ENCODE results near the gene NCCRP1.

The NCCRP1 gene

DNA sequence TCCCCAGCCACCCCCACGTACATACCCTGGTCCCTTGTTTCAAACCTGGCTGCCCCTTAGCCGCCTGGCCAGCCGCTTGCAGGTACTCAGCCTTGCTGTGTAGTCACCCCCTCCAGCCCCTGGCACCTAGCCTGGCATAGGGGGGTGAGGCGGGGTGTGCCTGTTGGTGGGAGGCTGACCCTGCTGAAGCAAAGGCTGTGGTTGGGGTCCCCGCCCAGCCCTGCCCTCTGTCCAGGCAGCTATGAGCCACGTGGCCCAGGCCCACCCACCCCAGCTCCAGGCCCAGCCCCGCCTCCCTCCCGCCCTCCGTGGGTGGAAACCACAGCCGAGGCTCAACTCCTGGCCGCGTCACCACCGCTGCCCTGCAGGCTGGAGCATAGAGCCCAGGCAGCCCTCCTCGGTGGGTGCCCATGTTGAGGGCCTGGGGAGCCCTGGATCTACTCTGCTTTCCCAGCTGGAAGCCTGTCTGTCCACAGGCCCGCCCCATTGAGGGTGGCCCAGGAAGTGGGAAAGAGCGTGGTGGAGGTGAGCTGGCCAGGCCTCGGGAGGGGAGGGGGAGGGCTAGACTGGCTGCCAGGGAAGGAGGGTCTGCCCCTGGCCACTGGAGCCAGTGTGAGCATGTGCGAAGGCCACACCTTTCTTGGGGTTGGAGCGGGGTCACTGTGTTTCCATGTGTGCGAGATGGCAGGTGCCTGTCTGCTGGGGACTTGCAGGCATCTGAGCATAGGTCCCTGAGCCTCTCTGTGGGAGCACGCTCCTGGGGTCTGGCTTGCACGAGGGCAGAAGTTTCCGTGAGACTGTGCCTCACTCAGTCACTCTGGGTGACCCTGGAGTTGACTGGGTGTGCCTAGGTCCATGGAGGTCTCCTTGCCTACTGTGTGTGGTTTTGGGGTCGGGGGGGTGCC lies 40.2 kb upstream of the NCCRP1 start:
- Histone ChIP-seq H3K36me3 (ENCODE audit: control insufficient read depth, insufficient read depth, low read length) (no peaks in the 10 kb centered on the region), H3K4me1 (ENCODE audit: control insufficient read depth, insufficient read depth, low read length) (peaks cover 20% of the 10 kb centered on the region), H3K27me3 (ENCODE audit: control insufficient read depth, insufficient read depth, low read length) (no peaks in the 10 kb centered on the region), H3K4me3 (ENCODE audit: low read length) (no peak overlapping the region), H3K9me3 (ENCODE audit: control insufficient read depth, insufficient read depth, low read length) (no peaks in the 10 kb centered on the region), H3K27ac (ENCODE audit: low read length) (no peak overlapping the region)
- no CpG with 5 or more reads among the region's 24 CpGs for WGBS (ENCODE audit: insufficient coverage, insufficient read length)
- DNase-seq (ENCODE audit: low read depth, low spot score) = no peak

DNA sequence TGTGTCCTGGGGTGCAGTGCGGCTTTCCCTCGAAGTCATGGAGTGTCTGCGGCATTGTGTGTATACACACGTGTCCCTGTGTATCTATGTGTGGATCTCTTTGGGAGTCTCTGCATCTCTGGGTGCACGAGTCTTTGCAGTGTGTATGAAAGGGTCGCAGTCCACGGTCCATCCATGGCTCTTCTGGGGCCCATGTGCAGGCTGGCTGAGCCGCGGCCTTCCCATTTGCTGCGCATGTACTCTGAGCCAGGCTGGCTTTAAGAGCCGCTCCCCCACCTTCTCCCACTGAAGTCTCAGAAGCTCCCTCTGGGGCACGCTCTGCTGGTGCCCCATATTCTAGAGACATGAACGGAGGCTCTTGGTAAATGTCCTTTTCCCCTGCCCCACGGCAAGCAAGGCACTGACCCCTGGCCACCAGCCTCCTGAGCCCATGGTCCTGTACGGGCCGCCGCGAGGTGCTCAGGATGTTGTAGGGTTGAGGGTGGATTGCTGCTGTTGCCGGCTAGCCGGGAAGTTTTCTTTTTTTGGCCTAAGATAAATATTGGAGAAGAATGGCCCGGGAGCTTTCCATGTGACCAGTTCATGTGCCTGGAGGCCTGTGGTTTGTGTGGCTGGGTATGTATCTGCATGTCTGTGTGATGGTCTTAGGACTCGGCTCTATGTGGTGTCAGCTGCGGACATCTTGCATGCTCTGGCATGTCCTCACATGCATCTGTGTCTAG lies 39.3 kb upstream of the NCCRP1 start:
- Histone ChIP-seq H3K36me3 (ENCODE audit: control insufficient read depth, insufficient read depth, low read length) (no peaks in the 10 kb centered on the region), H3K27ac (ENCODE audit: low read length) (no peak overlapping the region), H3K4me3 (ENCODE audit: low read length) (no peak overlapping the region), H3K27me3 (ENCODE audit: control insufficient read depth, insufficient read depth, low read length) (no peaks in the 10 kb centered on the region), H3K4me1 (ENCODE audit: control insufficient read depth, insufficient read depth, low read length) (peaks cover 20% of the 10 kb centered on the region), H3K9me3 (ENCODE audit: control insufficient read depth, insufficient read depth, low read length) (no peaks in the 10 kb centered on the region)
- DNase-seq (ENCODE audit: low read depth, low spot score) = no peak
- no CpG with 5 or more reads among the region's 23 CpGs for WGBS (ENCODE audit: insufficient coverage, insufficient read length)

- no CpG with 5 or more reads among the region's 15 CpGs for WGBS (ENCODE audit: insufficient coverage, insufficient read length)
- DNase-seq (ENCODE audit: low read depth, low spot score) = no peak
- no peaks in the 10 kb centered on the region for H3K27me3 ChIP-seq (ENCODE audit: control insufficient read depth, insufficient read depth, low read length)
- no peaks in the 10 kb centered on the region for H3K36me3 ChIP-seq (ENCODE audit: control insufficient read depth, insufficient read depth, low read length)
- peaks cover 20% of the 10 kb centered on the region for H3K4me1 ChIP-seq (ENCODE audit: control insufficient read depth, insufficient read depth, low read length)
- no peak overlapping the region for H3K4me3 ChIP-seq (ENCODE audit: low read length)
- H3K9me3 ChIP-seq (ENCODE audit: control insufficient read depth, insufficient read depth, low read length) = no peaks in the 10 kb centered on the region
- H3K27ac ChIP-seq (ENCODE audit: low read length) = no peak overlapping the region
Measured at GRCh38 chr19:39157997-39158389, 38.8 kb upstream of the NCCRP1 start.

GRCh38 chr19:39158646-39159260 lies 38.0 kb upstream of the NCCRP1 start:
- Histone ChIP-seq H3K27ac (ENCODE audit: low read length) (no peak overlapping the region), H3K27me3 (ENCODE audit: control insufficient read depth, insufficient read depth, low read length) (no peaks in the 10 kb centered on the region), H3K36me3 (ENCODE audit: control insufficient read depth, insufficient read depth, low read length) (no peaks in the 10 kb centered on the region), H3K4me3 (ENCODE audit: low read length) (no peak overlapping the region), H3K9me3 (ENCODE audit: control insufficient read depth, insufficient read depth, low read length) (no peaks in the 10 kb centered on the region), H3K4me1 (ENCODE audit: control insufficient read depth, insufficient read depth, low read length) (peaks cover 20% of the 10 kb centered on the region)
- no peak for DNase-seq (ENCODE audit: low read depth, low spot score)
- WGBS (ENCODE audit: insufficient coverage, insufficient read length) = no CpG with 5 or more reads among the region's 12 CpGs

GRCh38 chr19:39160523-39160861 lies 36.3 kb upstream of the NCCRP1 start:
- H3K4me1 ChIP-seq (ENCODE audit: control insufficient read depth, insufficient read depth, low read length) = peaks cover 9% of the 10 kb centered on the region
- DNase-seq (ENCODE audit: low read depth, low spot score) = no peak
- WGBS (ENCODE audit: insufficient coverage, insufficient read length) = no CpG with 5 or more reads among the region's 8 CpGs

DNA sequence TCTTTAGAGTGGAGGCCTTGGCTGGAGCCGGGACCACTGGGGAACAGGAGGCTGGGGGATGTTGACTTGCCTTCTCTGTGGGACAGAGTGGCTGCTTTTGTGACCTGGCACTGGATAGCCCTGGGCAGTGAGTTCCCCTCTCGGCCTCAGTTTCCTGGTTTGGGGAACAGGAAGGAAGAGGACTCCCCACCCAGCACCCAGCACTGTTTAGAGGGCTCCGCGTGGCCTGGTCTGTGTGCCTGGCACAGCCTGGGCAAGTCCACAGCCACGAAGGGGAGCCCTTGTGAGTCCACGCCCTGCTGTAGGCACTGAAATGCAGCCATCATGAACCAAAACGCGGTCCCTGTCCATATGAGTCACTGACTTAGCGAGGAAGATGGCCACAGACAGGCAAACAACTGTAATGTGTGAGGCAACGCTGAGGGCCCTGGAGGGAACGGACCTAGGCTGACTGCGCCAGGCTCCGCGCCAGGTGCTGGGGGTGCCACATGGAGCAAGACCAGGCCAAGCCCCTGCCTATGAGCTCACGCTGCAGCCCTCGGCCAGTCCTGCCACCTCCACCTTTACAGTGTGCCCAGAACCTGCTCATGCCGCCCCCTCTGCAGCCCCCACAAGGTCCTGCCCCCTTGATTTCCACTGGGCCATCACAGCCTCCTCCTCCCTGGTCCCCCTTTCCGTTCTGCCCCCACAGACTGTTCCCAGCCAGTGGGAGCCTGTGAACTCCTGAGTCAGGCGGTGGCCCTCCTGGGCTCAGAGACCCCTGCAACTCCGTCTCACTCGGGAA lies 35.7 kb upstream of the NCCRP1 start:
- Histone ChIP-seq H3K9me3 (ENCODE audit: control insufficient read depth, insufficient read depth, low read length) (no peaks in the 10 kb centered on the region), H3K4me3 (ENCODE audit: low read length) (no peak overlapping the region), H3K36me3 (ENCODE audit: control insufficient read depth, insufficient read depth, low read length) (no peaks in the 10 kb centered on the region), H3K27me3 (ENCODE audit: control insufficient read depth, insufficient read depth, low read length) (no peaks in the 10 kb centered on the region), H3K4me1 (ENCODE audit: control insufficient read depth, insufficient read depth, low read length) (peaks cover 6% of the 10 kb centered on the region; the same call in 1 of the 2 replicates), H3K27ac (ENCODE audit: low read length) (no peak overlapping the region)
- no peak for DNase-seq (ENCODE audit: low read depth, low spot score)
- WGBS (ENCODE audit: insufficient coverage, insufficient read length) = no CpG with 5 or more reads among the region's 21 CpGs

More at GRCh38 chr19:39160523-39160861, 36.3 kb upstream of the NCCRP1 start:
- H3K27ac ChIP-seq (ENCODE audit: low read length) = no peak overlapping the region
- no peaks in the 10 kb centered on the region for H3K9me3 ChIP-seq (ENCODE audit: control insufficient read depth, insufficient read depth, low read length)
- H3K27me3 ChIP-seq (ENCODE audit: control insufficient read depth, insufficient read depth, low read length) = no peaks in the 10 kb centered on the region
- no peaks in the 10 kb centered on the region for H3K36me3 ChIP-seq (ENCODE audit: control insufficient read depth, insufficient read depth, low read length)
- H3K4me3 ChIP-seq (ENCODE audit: low read length) = no peak overlapping the region

GRCh38 chr19:39162441-39163043 lies 34.2 kb upstream of the NCCRP1 start:
- Histone ChIP-seq H3K4me1 (ENCODE audit: control insufficient read depth, insufficient read depth, low read length) (peaks cover 9% of the 10 kb centered on the region), H3K4me3 (ENCODE audit: low read length) (no peak overlapping the region), H3K27me3 (ENCODE audit: control insufficient read depth, insufficient read depth, low read length) (no peaks in the 10 kb centered on the region), H3K36me3 (ENCODE audit: control insufficient read depth, insufficient read depth, low read length) (no peaks in the 10 kb centered on the region), H3K9me3 (ENCODE audit: control insufficient read depth, insufficient read depth, low read length) (no peaks in the 10 kb centered on the region), H3K27ac (ENCODE audit: low read length) (no peak overlapping the region)
- WGBS (ENCODE audit: insufficient coverage, insufficient read length) = no CpG with 5 or more reads among the region's 15 CpGs
- no peak for DNase-seq (ENCODE audit: low read depth, low spot score)

- H3K27ac ChIP-seq (ENCODE audit: low read length) = no peak overlapping the region
- WGBS (ENCODE audit: insufficient coverage, insufficient read length) = no CpG with 5 or more reads among the region's 9 CpGs
Measured at GRCh38 chr19:39163621-39164020, 33.1 kb upstream of the NCCRP1 start.

GRCh38 chr19:39164289-39164688 lies 32.5 kb upstream of the NCCRP1 start:
- Histone ChIP-seq H3K27ac (ENCODE audit: low read length) (no peak overlapping the region), H3K4me1 (ENCODE audit: control insufficient read depth, insufficient read depth, low read length) (peaks cover 12% of the 10 kb centered on the region), H3K36me3 (ENCODE audit: control insufficient read depth, insufficient read depth, low read length) (0 out of 2 replicates have a peak, but pooled peaks cover under 1% of the 10 kb centered on the region), H3K9me3 (ENCODE audit: control insufficient read depth, insufficient read depth, low read length) (no peaks in the 10 kb centered on the region), H3K4me3 (ENCODE audit: low read length) (no peak overlapping the region), H3K27me3 (ENCODE audit: control insufficient read depth, insufficient read depth, low read length) (no peaks in the 10 kb centered on the region)
- no peak for DNase-seq (ENCODE audit: low read depth, low spot score)
- WGBS (ENCODE audit: insufficient coverage, insufficient read length) = no CpG with 5 or more reads among the region's 6 CpGs

More at GRCh38 chr19:39163621-39164020, 33.1 kb upstream of the NCCRP1 start:
- H3K4me3 ChIP-seq (ENCODE audit: low read length) = no peak overlapping the region
- no peaks in the 10 kb centered on the region for H3K27me3 ChIP-seq (ENCODE audit: control insufficient read depth, insufficient read depth, low read length)
- H3K9me3 ChIP-seq (ENCODE audit: control insufficient read depth, insufficient read depth, low read length) = no peaks in the 10 kb centered on the region
- H3K4me1 ChIP-seq (ENCODE audit: control insufficient read depth, insufficient read depth, low read length) = peaks cover 11% of the 10 kb centered on the region
- no peaks in the 10 kb centered on the region for H3K36me3 ChIP-seq (ENCODE audit: control insufficient read depth, insufficient read depth, low read length)
- no peak for DNase-seq (ENCODE audit: low read depth, low spot score)

Measured in iPS DF 6.9 (cell line).